SU-DHL-6 (cell line): ENCODE measurements around the gene IFNA21.
A peak's percentile ranks its signal among the peaks of the same experiment; 100 is the strongest.
"Not testable (repeated sequence)": the region's sequence is repeated elsewhere in the genome, so short reads cannot be mapped to it uniquely, and the experiment has no call there.

Source experiments
- H2AFZ ChIP-seq: fragments of 200-600 bp; sonication (generic); 2 replicates; pipeline ENCODE4 v1.6.1; 2014; ENCODE audit warnings: low read depth, mild to moderate bottlenecking, moderate library complexity, mixed read lengths, antibody characterized with exemption, low read length; ENCODE audit not compliant: severe bottlenecking
- H3F3A ChIP-seq: fragments of 200-600 bp; shearing (Covaris generic); 2 replicates; pipeline ENCODE4 v1.6.0; 2016; ENCODE audit warnings: antibody characterized with exemption, mild to moderate bottlenecking; ENCODE audit not compliant: insufficient read depth
- H3K27ac ChIP-seq: fragments of 200-600 bp; sonication (generic); 2 replicates; pipeline ENCODE4 v1.5.1; 2016; ENCODE audit warnings: low read depth, mild to moderate bottlenecking, low read length, moderate library complexity, mixed read lengths
- H3K27me3 ChIP-seq: fragments of 200-600 bp; sonication (generic), shearing (Covaris generic); 2 replicates; pipeline ENCODE4 v1.6.0; 2014; ENCODE audit warnings: mild to moderate bottlenecking, low read length
- H3K36me3 ChIP-seq: fragments of 200-600 bp; sonication (generic); 2 replicates; pipeline ENCODE4 v1.6.1; 2014; ENCODE audit warnings: mild to moderate bottlenecking, low read length, mixed read lengths
- H3K4me2 ChIP-seq: fragments of 300-600, 200-600 bp; shearing (Covaris generic), sonication (generic); 2 replicates; pipeline ENCODE4 v1.6.0; 2014; ENCODE audit warnings: low read length, low read depth, mild to moderate bottlenecking; ENCODE audit not compliant: poor library complexity, severe bottlenecking
- H3K4me3 ChIP-seq: fragments of 200-600 bp; sonication (generic); 2 replicates; pipeline ENCODE4 v1.5.1; 2014; ENCODE audit warnings: antibody characterized with exemption, low read length, mild to moderate bottlenecking, mixed read lengths; ENCODE audit not compliant: insufficient read depth, poor library complexity, severe bottlenecking
- H3K79me2 ChIP-seq: fragments of 200-600 bp; sonication (generic); 2 replicates; pipeline ENCODE4 v1.6.1; 2014; ENCODE audit warnings: mild to moderate bottlenecking, low read length, moderate library complexity; ENCODE audit not compliant: insufficient read depth
- H3K9ac ChIP-seq: fragments of 200-600 bp; sonication (generic); 2 replicates; pipeline ENCODE4 v1.7.0; 2014; ENCODE audit warnings: mild to moderate bottlenecking, low read length
- H3K9me2 ChIP-seq: fragments of 200-600 bp; sonication (generic); replicated peaks from 2 replicates; pipeline ENCODE4 v1.6.1; 2014; ENCODE audit warnings: low read length; ENCODE audit not compliant: insufficient read depth
- H3K9me3 ChIP-seq: fragments of 200-600 bp; sonication (generic); 2 replicates; pipeline ENCODE4 v1.6.1; 2014; ENCODE audit warnings: low read length, mixed read lengths; ENCODE audit not compliant: insufficient read depth
- H4K20me1 ChIP-seq: fragments of 200-600 bp; sonication (generic); 2 replicates; pipeline ENCODE4 v1.6.1; 2014; ENCODE audit warnings: low read depth, mild to moderate bottlenecking, antibody characterized with exemption, low read length, moderate library complexity, mixed read lengths
- CTCF ChIP-seq: fragments of 200-600 bp; sonication (generic); IDR thresholded peaks from one replicate; pipeline ENCODE4 v1.5.1; 2017; ENCODE audit warnings: antibody characterized with exemption, mild to moderate bottlenecking, low read length, moderate library complexity; ENCODE audit not compliant: insufficient read depth, poor library complexity, severe bottlenecking
- EZH2phosphoT487 ChIP-seq: fragments of 200-600 bp; sonication (generic), shearing (Covaris generic); conservative IDR thresholded peaks from 2 replicates; pipeline ENCODE4 v1.6.1; 2018; ENCODE audit warnings: mild to moderate bottlenecking, antibody characterized with exemption, low read length, moderate library complexity, mixed read lengths

Gene IFNA21

GRCh38 chr9:21205204-21205603 lies 38.7 kb upstream of the IFNA21 start:
- no peaks in the 10 kb centered on the region for H3K27me3 ChIP-seq
- no peak overlapping the region for H3K27ac ChIP-seq
- no peak overlapping the region for H3K9ac ChIP-seq
- H3K79me2 ChIP-seq = no peaks in the 10 kb centered on the region
- H3K9me2 ChIP-seq = no peaks in the 10 kb centered on the region
- H3K9me3 ChIP-seq = no peaks in the 10 kb centered on the region
- H4K20me1 ChIP-seq = no peaks in the 10 kb centered on the region
- no peak overlapping the region for H3K4me2 ChIP-seq
- TF ChIP-seq CTCF (no peak), EZH2phosphoT487 (no peak)
- H2AFZ ChIP-seq = no peak overlapping the region
- no peak overlapping the region for H3K4me3 ChIP-seq
- H3F3A ChIP-seq = no peaks in the 10 kb centered on the region
- H3K36me3 ChIP-seq = no peaks in the 10 kb centered on the region

GRCh38 chr9:21202105-21202504 lies 35.6 kb upstream of the IFNA21 start, which contains the start of gene IFNA7:
Gene IFNA7 (minus strand): TSS chr9:21202205. CDS start chr9:21202165, 40 bp downstream.
- not testable (repeated sequence) for H3K4me3 ChIP-seq, H3F3A ChIP-seq, H3K27ac ChIP-seq, H3K79me2 ChIP-seq, H3K9ac ChIP-seq, H3K36me3 ChIP-seq, H3K27me3 ChIP-seq, H2AFZ ChIP-seq, H3K9me2 ChIP-seq, H4K20me1 ChIP-seq, H3K9me3 ChIP-seq, H3K4me2 ChIP-seq

GRCh38 chr9:21194867-21195776 lies 28.7 kb upstream of the IFNA21 start:
- H3K9ac ChIP-seq, H2AFZ ChIP-seq, H3K27ac ChIP-seq, H3F3A ChIP-seq, H3K9me3 ChIP-seq, H3K27me3 ChIP-seq, H3K9me2 ChIP-seq, H3K79me2 ChIP-seq, H3K4me3 ChIP-seq, H4K20me1 ChIP-seq, H3K36me3 ChIP-seq: not testable (repeated sequence)
- peak overlapping the region; percentile 22 for H3K4me2 ChIP-seq
- peak; percentile 78 for TF ChIP-seq CTCF

- not testable (repeated sequence) for H3K9me3 ChIP-seq, H3K9me2 ChIP-seq, H3K79me2 ChIP-seq, H3K9ac ChIP-seq, H3K4me3 ChIP-seq, H4K20me1 ChIP-seq, H3F3A ChIP-seq, H3K36me3 ChIP-seq, H2AFZ ChIP-seq, H3K27me3 ChIP-seq, H3K27ac ChIP-seq, H3K4me2 ChIP-seq
These were observed 21.0 kb upstream of the IFNA21 start, which contains the start of gene IFNA4 for GRCh38 chr9:21187487-21187886. Gene IFNA4 (minus strand): TSS chr9:21187587. CDS start chr9:21187531, 56 bp downstream.
